IMR-90 (cell line): ENCODE data around the gene TM7SF3. TPM values are rescaled to one million over a fixed set of nuclear protein-coding genes. Genes with fewer than 3 reads are reported as not detected.

ENCODE experiments used
- ATAC-seq: fragments of 200-7000 bp; cut with Tn5 transposase; 2 replicates; pipeline ENCODE4 v1.9.1; 2020; ENCODE audit warnings: low read depth, mild to moderate bottlenecking, moderate library complexity
- BruUV-seq: library from RNA; stranded (reverse); fragments of 400-500 nt; replicated peaks from 2 replicates; lab custom pipeline; 2021; lab: Mats Ljungman, UMichigan
- CTCF ChIA-PET: fragments of 300-600 bp; formaldehyde crosslinking; extraction: SDS; loops from one replicate; lab custom pipeline; 2021; ENCODE audit warnings: antibody characterized with exemption; lab: Yijun Ruan, JAX
- POLR2A ChIA-PET: fragments of 300-600 bp; sonication (Branson Sonifier 250); formaldehyde crosslinking; loops from one replicate; lab custom pipeline; 2022; ENCODE audit warnings: antibody characterized with exemption; ENCODE audit not compliant: unreplicated experiment; lab: Charles Lee
- DNase-seq: peaks from one replicate; pipeline ENCODE4 v3.0.0; 2013
- H2AFZ ChIP-seq: replicated peaks from 2 replicates; pipeline ENCODE3; 2013; ENCODE audit warnings: low read length, mild to moderate bottlenecking; ENCODE audit not compliant: poor library complexity
- H2AK5ac ChIP-seq: 2 replicates; pipeline ENCODE4 v1.6.1; 2013; ENCODE audit warnings: low read depth, low read length, inconsistent platforms
- H2AK9ac ChIP-seq: replicated peaks from 2 replicates; pipeline ENCODE3; 2013; ENCODE audit warnings: mild to moderate bottlenecking, low read depth, low read length, moderate library complexity; ENCODE audit not compliant: poor library complexity
- H2BK120ac ChIP-seq: 2 replicates; pipeline ENCODE4 v1.6.1; 2013; ENCODE audit warnings: low read depth, low read length, inconsistent platforms
- H2BK15ac ChIP-seq: 3 replicates; pipeline ENCODE4 v1.6.1; 2013; ENCODE audit warnings: low read depth, low read length, inconsistent platforms
- H2BK20ac ChIP-seq: 2 replicates; pipeline ENCODE4 v1.6.1; 2013; ENCODE audit warnings: low read depth, mild to moderate bottlenecking, inconsistent platforms, low read length, moderate library complexity
- H2BK5ac ChIP-seq: 2 replicates; pipeline ENCODE4 v1.6.1; 2013; ENCODE audit warnings: mild to moderate bottlenecking, low read depth, low read length, inconsistent platforms; ENCODE audit not compliant: poor library complexity, severe bottlenecking
- H3K14ac ChIP-seq: replicated peaks from 2 replicates; pipeline ENCODE4 v1.6.1; 2013; ENCODE audit warnings: low read depth, low read length, inconsistent platforms
- H3K18ac ChIP-seq: 2 replicates; pipeline ENCODE4 v1.6.1; 2013; ENCODE audit warnings: low read depth, low read length, control low read depth
- H3K23ac ChIP-seq: 2 replicates; pipeline ENCODE4 v1.6.1; 2013; ENCODE audit warnings: low read depth, low read length, inconsistent platforms
- H3K27ac ChIP-seq: 2 replicates; pipeline ENCODE4 v1.5.1; 2013; ENCODE audit warnings: mild to moderate bottlenecking, control low read depth, low read length; ENCODE audit not compliant: insufficient read depth
- H3K27me3 ChIP-seq: 2 replicates; pipeline ENCODE4 v1.6.1; 2013; ENCODE audit warnings: low read length; ENCODE audit not compliant: control insufficient read depth, insufficient read depth
- H3K36me3 ChIP-seq: 2 replicates; pipeline ENCODE4 v1.6.1; 2013; ENCODE audit warnings: low read length, mixed read lengths; ENCODE audit not compliant: control insufficient read depth, insufficient read depth
- H3K4ac ChIP-seq: 2 replicates; pipeline ENCODE4 v1.6.1; 2013; ENCODE audit warnings: low read depth, low read length, inconsistent platforms
- H3K4me1 ChIP-seq: 2 replicates; pipeline ENCODE4 v1.6.1; 2013; ENCODE audit warnings: low read length, mixed read lengths; ENCODE audit not compliant: control insufficient read depth, insufficient read depth
- H3K4me2 ChIP-seq: 2 replicates; pipeline ENCODE4 v1.6.1; 2013; ENCODE audit warnings: low read depth, mild to moderate bottlenecking, control low read depth, low read length, moderate library complexity
- H3K4me3 ChIP-seq: 2 replicates; pipeline ENCODE4 v1.5.1; 2013; ENCODE audit warnings: low read depth, mild to moderate bottlenecking, control low read depth, low read length, moderate library complexity; ENCODE audit not compliant: insufficient read depth
- H3K56ac ChIP-seq: 2 replicates; pipeline ENCODE4 v1.6.1; 2013; ENCODE audit warnings: low read length, inconsistent platforms; ENCODE audit not compliant: insufficient read depth; ENCODE audit errors: extremely low read depth
- H3K79me1 ChIP-seq, 2 experiments: 2 replicates each; pipeline ENCODE4 v1.6.1; 2013; ENCODE audit warnings: low read length in 2 of 2, inconsistent platforms in 1 of 2, low read depth in 1 of 2
- H3K9ac ChIP-seq: 2 replicates; pipeline ENCODE4 v1.6.1; 2013; ENCODE audit warnings: low read depth, low read length, control low read depth
- H3K9me1 ChIP-seq: 2 replicates; pipeline ENCODE4 v1.6.1; 2013; ENCODE audit warnings: low read length, inconsistent platforms; ENCODE audit not compliant: insufficient read depth
- H3K9me3 ChIP-seq: 2 replicates; pipeline ENCODE4 v1.6.1; 2013; ENCODE audit warnings: low read length; ENCODE audit not compliant: control insufficient read depth, insufficient read depth
- H4K20me1 ChIP-seq: 2 replicates; pipeline ENCODE4 v1.6.1; 2013; ENCODE audit warnings: low read length, inconsistent platforms; ENCODE audit not compliant: insufficient read depth
- H4K5ac ChIP-seq: 2 replicates; pipeline ENCODE4 v1.6.1; 2013; ENCODE audit warnings: mild to moderate bottlenecking, low read depth, low read length, control low read depth
- H4K8ac ChIP-seq, 2 experiments: 2 replicates each; pipeline ENCODE4 v1.6.1; 2013; ENCODE audit warnings: low read depth in 2 of 2, low read length in 2 of 2, control low read depth in 1 of 2, inconsistent platforms in 1 of 2
- H4K91ac ChIP-seq: 2 replicates; pipeline ENCODE4 v1.6.1; 2013; ENCODE audit warnings: low read depth, low read length, inconsistent platforms; ENCODE audit not compliant: insufficient read depth
- BHLHE40 ChIP-seq: fragments of 150-350 bp; IDR thresholded peaks from 2 replicates; pipeline ENCODE4 v1.6.1; 2016; ENCODE audit warnings: mild to moderate bottlenecking, low read depth, low read length
- CEBPB ChIP-seq: IDR thresholded peaks from 2 replicates; pipeline ENCODE4 v1.6.1; 2012; ENCODE audit warnings: low read depth, low read length, improper control_type of control experiment
- CHD1 ChIP-seq: IDR thresholded peaks from 2 replicates; pipeline ENCODE4 v1.6.1; 2012; ENCODE audit warnings: low read depth, low read length, improper control_type of control experiment
- FOS ChIP-seq: fragments of 150-350 bp; IDR thresholded peaks from 2 replicates; pipeline ENCODE4 v1.6.1; 2016; ENCODE audit warnings: low read depth, low read length
- MAFK ChIP-seq: IDR thresholded peaks from 2 replicates; pipeline ENCODE4 v1.6.1; 2012; ENCODE audit warnings: low read depth, low read length, improper control_type of control experiment
- MAZ ChIP-seq: IDR thresholded peaks from 2 replicates; pipeline ENCODE4 v1.6.1; 2012; ENCODE audit warnings: low read depth, mild to moderate bottlenecking, low read length, improper control_type of control experiment, moderate library complexity, borderline replicate concordance
- MXI1 ChIP-seq: IDR thresholded peaks from 2 replicates; pipeline ENCODE4 v1.6.1; 2012; ENCODE audit warnings: low read depth, mild to moderate bottlenecking, low read length, moderate library complexity, borderline replicate concordance
- NFE2L2 ChIP-seq: fragments of 150-350 bp; IDR thresholded peaks from 2 replicates; pipeline ENCODE4 v1.6.1; 2016; ENCODE audit warnings: low read depth, mild to moderate bottlenecking, low read length
- RCOR1 ChIP-seq: IDR thresholded peaks from 2 replicates; pipeline ENCODE4 v1.6.1; 2012; ENCODE audit warnings: mild to moderate bottlenecking, low read length, improper control_type of control experiment; ENCODE audit not compliant: insufficient replicate concordance
- RFX5 ChIP-seq: IDR thresholded peaks from 2 replicates; pipeline ENCODE4 v1.8.0; 2012; ENCODE audit warnings: low read depth, mild to moderate bottlenecking, low read length, moderate library complexity
- SMC3 ChIP-seq: fragments of 150-350 bp; IDR thresholded peaks from 2 replicates; pipeline ENCODE4 v1.6.1; 2016; ENCODE audit warnings: low read depth, mild to moderate bottlenecking, antibody characterized with exemption, low read length, moderate library complexity
- WGBS, 2 experiments: methylation state at CpG; one replicate each; pipeline versions ENCODE4 v1.1.5 to v1.1.7; 2013; ENCODE audit warnings: missing lambda C conversion rate in 2 of 2; ENCODE audit not compliant: insufficient read length in 1 of 2; ENCODE audit errors: extremely low coverage in 2 of 2; 5-methylcytosine and 5-hydroxymethylcytosine counted together
- dilution Hi-C: fragments of 300-500 bp; cut with HindIII; formaldehyde crosslinking; loops from one replicate; pipeline ENCODE4 v1.14.3; 2018; ENCODE audit warnings: low sequenced_read_pairs; ENCODE audit not compliant: unreplicated experiment
- in situ Hi-C: fragments of 300-500 bp; cut with MboI; formaldehyde crosslinking; loops from 3 replicates; pipeline ENCODE4 v1.14.3; 2019; ENCODE audit warnings: low sequenced_read_pairs, inconsistent platforms, mixed read lengths
- intact Hi-C: fragments of 100-400 bp; cut with micrococcal nuclease; formaldehyde crosslinking; loops from 2 replicates; pipeline ENCODE4 v1.10.0; 2022
- polyA plus RNA-seq, 3 experiments: library from polyadenylated mRNA; depleted of rRNA; stranded (reverse); fragments of >200 nt; gene quantifications; 2 replicates each; pipeline ENCODE4 v1.2.3, GENCODE V29; 2012; ENCODE audit warnings: low replicate concordance in 1 of 3
- total RNA-seq: library from RNA; depleted of rRNA; stranded (reverse); fragments of >200 nt; gene quantifications from 2 replicates; pipeline ENCODE4 v1.2.3, GENCODE V29; 2012
- TF ChIP-seq, protein P1 (sequence below): conservative IDR thresholded peaks from 2 replicates; pipeline ENCODE4 v1.5.1; 2012; ENCODE audit warnings: mild to moderate bottlenecking, low read depth, low read length, improper control_type of control experiment
- TF ChIP-seq, protein P2 (sequence below): fragments of 150-350 bp; IDR thresholded peaks from 2 replicates; pipeline ENCODE4 v1.6.1; 2016; ENCODE audit warnings: low read depth, mild to moderate bottlenecking, low read length, moderate library complexity, borderline replicate concordance
- TF ChIP-seq, protein P3 (sequence below): fragments of 150-350 bp; IDR thresholded peaks from 2 replicates; pipeline ENCODE4 v1.6.1; 2017; ENCODE audit warnings: mild to moderate bottlenecking, antibody characterized with exemption, low read length, low read depth

The TM7SF3 gene
- total and polyA plus RNA-seq, 2 of the 4 experiments (the other 2 are of a cell fraction): 35.3 to 46.6 TPM

DNA sequence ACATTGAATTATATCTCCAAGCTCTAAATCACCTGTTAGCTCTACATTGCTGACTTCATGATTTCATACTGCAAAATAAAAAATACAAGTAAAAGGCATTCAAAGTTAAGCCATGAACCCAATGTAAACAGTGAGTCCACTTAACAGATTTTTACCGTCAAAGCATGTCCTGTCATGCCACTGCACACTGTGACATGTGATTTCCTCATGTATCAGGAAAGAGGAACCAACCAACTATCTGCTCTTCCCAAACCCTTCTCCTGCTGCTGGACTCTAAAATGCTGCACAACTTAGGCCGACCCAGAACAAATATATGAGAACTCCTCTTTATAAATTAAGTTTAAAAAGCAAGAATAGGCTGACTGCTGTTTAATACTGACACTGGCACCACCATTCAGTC, 37.5 kb downstream of the TM7SF3 start:
- H3K9ac ChIP-seq: no peak overlapping the region
- intact Hi-C loops: no loop called here
- H3K14ac ChIP-seq: no peak overlapping the region
- H4K91ac ChIP-seq: no peak overlapping the region
- no peak overlapping the region for H2BK20ac ChIP-seq
- no peak overlapping the region for H2AFZ ChIP-seq
- no peak overlapping the region for H2AK5ac ChIP-seq
- H2BK120ac ChIP-seq: no peak overlapping the region
- no peaks in the 10 kb centered on the region for H3K27me3 ChIP-seq
- in situ Hi-C loops: no loop called here
- no peak overlapping the region for H3K4me2 ChIP-seq
- peaks cover 5% of the 10 kb centered on the region; the same call in 1 of the 2 replicates for H3K36me3 ChIP-seq
- H3K4ac ChIP-seq: no peak overlapping the region
- H3K9me1 ChIP-seq: peaks cover 5% of the 10 kb centered on the region
- no TSS peak for BruUV-seq
- H3K79me1 ChIP-seq: peaks cover 0 to 6% of the 10 kb centered on the region in 2 experiments; a peak in 1 of 4 replicates
- H3K27ac ChIP-seq: no peak overlapping the region
- DNase-seq (no peak), ATAC-seq (no peak)
- H4K5ac ChIP-seq: no peak overlapping the region
- H3K4me3 ChIP-seq: no peak overlapping the region
- no peak overlapping the region for H3K23ac ChIP-seq
- H3K18ac ChIP-seq: no peak overlapping the region
- H3K4me1 ChIP-seq: no peaks in the 10 kb centered on the region
- 86% methylated on average over 1 of the region's 2 CpGs; no CpG with 5 or more reads in 1 of the 2 experiments for WGBS, 2 experiments
- no peak overlapping the region for H2BK15ac ChIP-seq
- ChIA-PET POLR2A (no interaction called here), CTCF (no interaction called here)
- no peaks in the 10 kb centered on the region for H3K9me3 ChIP-seq
- no peak overlapping the region for H2BK5ac ChIP-seq
- H4K20me1 ChIP-seq: no peaks in the 10 kb centered on the region
- H3K56ac ChIP-seq: no peak overlapping the region
- TF ChIP-seq NFE2L2 (no peak), RFX5 (no peak), FOS (no peak), MAFK (no peak), BHLHE40 (no peak), CEBPB (no peak), CHD1 (no peak), RCOR1 (no peak), MXI1 (no peak), SMC3 (no peak), MAZ (no peak)
- TF ChIP-seq, protein P1, sequence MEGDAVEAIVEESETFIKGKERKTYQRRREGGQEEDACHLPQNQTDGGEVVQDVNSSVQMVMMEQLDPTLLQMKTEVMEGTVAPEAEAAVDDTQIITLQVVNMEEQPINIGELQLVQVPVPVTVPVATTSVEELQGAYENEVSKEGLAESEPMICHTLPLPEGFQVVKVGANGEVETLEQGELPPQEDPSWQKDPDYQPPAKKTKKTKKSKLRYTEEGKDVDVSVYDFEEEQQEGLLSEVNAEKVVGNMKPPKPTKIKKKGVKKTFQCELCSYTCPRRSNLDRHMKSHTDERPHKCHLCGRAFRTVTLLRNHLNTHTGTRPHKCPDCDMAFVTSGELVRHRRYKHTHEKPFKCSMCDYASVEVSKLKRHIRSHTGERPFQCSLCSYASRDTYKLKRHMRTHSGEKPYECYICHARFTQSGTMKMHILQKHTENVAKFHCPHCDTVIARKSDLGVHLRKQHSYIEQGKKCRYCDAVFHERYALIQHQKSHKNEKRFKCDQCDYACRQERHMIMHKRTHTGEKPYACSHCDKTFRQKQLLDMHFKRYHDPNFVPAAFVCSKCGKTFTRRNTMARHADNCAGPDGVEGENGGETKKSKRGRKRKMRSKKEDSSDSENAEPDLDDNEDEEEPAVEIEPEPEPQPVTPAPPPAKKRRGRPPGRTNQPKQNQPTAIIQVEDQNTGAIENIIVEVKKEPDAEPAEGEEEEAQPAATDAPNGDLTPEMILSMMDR: no peak
- TF ChIP-seq, protein P2, sequence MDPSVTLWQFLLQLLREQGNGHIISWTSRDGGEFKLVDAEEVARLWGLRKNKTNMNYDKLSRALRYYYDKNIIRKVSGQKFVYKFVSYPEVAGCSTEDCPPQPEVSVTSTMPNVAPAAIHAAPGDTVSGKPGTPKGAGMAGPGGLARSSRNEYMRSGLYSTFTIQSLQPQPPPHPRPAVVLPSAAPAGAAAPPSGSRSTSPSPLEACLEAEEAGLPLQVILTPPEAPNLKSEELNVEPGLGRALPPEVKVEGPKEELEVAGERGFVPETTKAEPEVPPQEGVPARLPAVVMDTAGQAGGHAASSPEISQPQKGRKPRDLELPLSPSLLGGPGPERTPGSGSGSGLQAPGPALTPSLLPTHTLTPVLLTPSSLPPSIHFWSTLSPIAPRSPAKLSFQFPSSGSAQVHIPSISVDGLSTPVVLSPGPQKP: no peak
- TF ChIP-seq, protein P3, sequence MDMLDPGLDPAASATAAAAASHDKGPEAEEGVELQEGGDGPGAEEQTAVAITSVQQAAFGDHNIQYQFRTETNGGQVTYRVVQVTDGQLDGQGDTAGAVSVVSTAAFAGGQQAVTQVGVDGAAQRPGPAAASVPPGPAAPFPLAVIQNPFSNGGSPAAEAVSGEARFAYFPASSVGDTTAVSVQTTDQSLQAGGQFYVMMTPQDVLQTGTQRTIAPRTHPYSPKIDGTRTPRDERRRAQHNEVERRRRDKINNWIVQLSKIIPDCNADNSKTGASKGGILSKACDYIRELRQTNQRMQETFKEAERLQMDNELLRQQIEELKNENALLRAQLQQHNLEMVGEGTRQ: no peak
- dilution Hi-C loops: no loop called here
- H4K8ac ChIP-seq: no peak overlapping the region
- no peak overlapping the region for H2AK9ac ChIP-seq
